Myocyte (in vitro differentiated cells): ENCODE results near the gene CD69. TPM values are rescaled to one million over a fixed set of nuclear protein-coding genes. Genes with fewer than 3 reads are reported as not detected.
"Not testable (repeated sequence)": the region's sequence is repeated elsewhere in the genome, so short reads cannot be mapped to it uniquely, and the experiment has no call there.

Experiments
- DNase-seq: peaks from one replicate; pipeline ENCODE4 v3.0.0-alpha.2; 2012; ENCODE audit warnings: low read depth
- total RNA-seq: library from RNA; depleted of rRNA; stranded (reverse); fragments of >200 nt; gene quantifications from 2 replicates; pipeline ENCODE4 v1.2.3, GENCODE V29; 2014

Gene CD69
- total RNA-seq, 1 donor from 2014 or later: not detected

- DNase-seq: no peak
Measured at GRCh38 chr12:9724023-9724422, 36.7 kb downstream of the CD69 start.

GRCh38 chr12:9721394-9722092, 39.2 kb downstream of the CD69 start:
- DNase-seq: peak; percentile 23

GRCh38 chr12:9719790-9720189, 40.9 kb downstream of the CD69 start:
- peak; percentile 11 for DNase-seq

GRCh38 chr12:9718968-9719367, 41.7 kb downstream of the CD69 start:
- DNase-seq: no peak

- DNase-seq: no peak
Measured at GRCh38 chr12:9717070-9717925, 43.4 kb downstream of the CD69 start.

GRCh38 chr12:9713032-9713558, 47.6 kb downstream of the CD69 start:
- not testable (repeated sequence) for DNase-seq

GRCh38 chr12:9711664-9712063, 49.0 kb downstream of the CD69 start:
- DNase-seq: peak; percentile 16

- DNase-seq: peak; percentile 16
Measured at GRCh38 chr12:9710584-9711375, 49.9 kb downstream of the CD69 start.

GRCh38 chr12:9708853-9709252, 51.8 kb downstream of the CD69 start:
- no peak for DNase-seq

GRCh38 chr12:9707864-9708808, 52.6 kb downstream of the CD69 start:
- DNase-seq: peak; percentile 61

GRCh38 chr12:9707356-9707755, 53.3 kb downstream of the CD69 start:
- DNase-seq: no peak

GRCh38 chr12:9706086-9706685, 54.5 kb downstream of the CD69 start:
- DNase-seq: peak; percentile 9

GRCh38 chr12:9704561-9704960, 56.1 kb downstream of the CD69 start:
- DNase-seq: not testable (repeated sequence)

Other genes starting within 250 kb of the CD69 start
- gene KLRB1, start 153.0 kb downstream of the CD69 start, total RNA-seq: not detected in 2 replicates
- 4.2 and 6.6 TPM in 2 replicates for gene CLEC2D, start 91.2 kb downstream of the CD69 start, total RNA-seq
- gene CLECL1, start 27.8 kb downstream of the CD69 start, total RNA-seq: not detected in 2 replicates
- not detected in 2 replicates for gene KLRF1, start 66.6 kb upstream of the CD69 start, total RNA-seq
- gene CLEC2B, start 108.5 kb upstream of the CD69 start, total RNA-seq: 8.9 and 15.2 TPM in 2 replicates
- gene KLRF2, start 120.6 kb upstream of the CD69 start, total RNA-seq: not detected in 2 replicates
- gene CLEC2A, start 171.5 kb upstream of the CD69 start, total RNA-seq: not detected in 2 replicates
- gene CLEC12A, start 210.5 kb upstream of the CD69 start, total RNA-seq: not detected in 2 replicates
- gene CLEC1B, start 238.2 kb upstream of the CD69 start, total RNA-seq: not detected in 2 replicates
- not detected in 2 replicates for gene CLEC12B, start 249.7 kb upstream of the CD69 start, total RNA-seq